ENCODE measurements around the gene VAV2. TPM values are rescaled to one million over a fixed set of nuclear protein-coding genes. Genes with fewer than 3 reads are reported as not detected.
A peak's percentile ranks its signal among the peaks of the same experiment; 100 is the strongest.

The VAV2 gene
- total and polyA plus RNA-seq, 12 donors = 2.9 to 7.1 (median 5.0) TPM

DNA sequence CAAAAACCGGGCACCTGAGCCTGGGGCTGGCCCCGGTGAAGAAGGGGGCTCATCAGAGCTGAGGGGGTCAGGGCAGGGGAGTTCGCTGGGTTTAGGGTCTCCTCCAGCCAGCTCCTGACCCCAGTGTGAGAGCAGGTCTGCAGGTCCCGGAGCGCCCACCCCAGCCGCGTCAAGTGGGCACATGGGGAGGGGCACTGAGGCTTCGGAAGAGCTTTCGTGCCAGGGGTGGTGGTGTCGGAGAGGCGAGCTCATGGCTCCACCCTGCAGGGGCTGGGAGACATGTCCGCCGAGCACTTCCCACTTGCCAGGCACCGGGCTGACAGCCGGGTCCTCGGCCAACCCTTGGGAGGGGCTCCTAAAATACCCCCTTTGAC, 13.2 kb downstream of the VAV2 start:
- peak in 3 of 8 donors; percentile 6 to 32 (median 30) for ATAC-seq
- WGBS, 2 donors = 46 to 47% methylated on average over 16 of the region's 16 CpGs

DNA sequence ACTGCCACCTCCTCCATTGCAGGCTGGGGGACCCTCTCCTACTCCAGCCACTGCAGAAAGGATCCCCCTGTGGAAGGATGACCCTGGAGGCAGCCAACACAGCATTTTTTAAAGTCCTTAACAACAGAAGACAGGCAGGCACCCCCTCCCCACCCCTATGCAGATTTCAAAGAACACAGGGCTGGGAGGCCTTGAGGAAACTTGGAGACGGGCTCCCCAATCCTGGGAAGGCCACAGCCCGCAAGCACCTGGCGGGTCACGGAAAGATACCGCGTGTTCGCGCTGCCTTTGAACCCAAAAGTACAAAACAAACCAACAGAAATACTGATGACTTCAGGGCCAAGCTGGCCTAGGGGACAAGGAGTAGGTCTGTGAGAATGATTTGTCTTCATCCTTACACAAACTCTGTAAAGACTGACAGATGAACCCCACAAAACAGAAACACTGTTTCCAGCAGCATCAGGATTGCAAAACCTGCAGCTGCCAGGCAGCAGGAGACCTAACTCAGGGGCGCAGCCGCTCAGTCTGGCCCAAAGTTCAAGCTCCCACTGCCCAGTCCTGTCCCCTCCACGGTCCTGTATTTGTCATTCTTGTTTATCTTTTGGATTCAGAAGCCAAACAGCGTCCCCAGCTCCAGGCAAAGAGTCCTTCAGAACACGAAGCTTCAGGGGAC, 13.8 kb downstream of the VAV2 start:
- H3K36me3 ChIP-seq = no peaks in the 10 kb centered on the region
- ATAC-seq (no peak), DNase-seq (no peak)
- H3K9me3 ChIP-seq = no peaks in the 10 kb centered on the region
- TF ChIP-seq CTCF (IDR thresholded peaks at IDR 0.05) = no peak
- peak overlapping the region in 3 of 10 donors; percentile 49 to 68 (median 66) for H3K27ac ChIP-seq
- 88 to 91% methylated on average over 13 of the region's 13 CpGs for WGBS, 2 donors
- H3K27me3 ChIP-seq = no peaks in the 10 kb centered on the region
- intact Hi-C loops (cut with DNase I) = no loop called here
- peaks cover 2 to 36% (median 18%) of the 10 kb centered on the region in 9 donors for H3K4me1 ChIP-seq
- H3K4me3 ChIP-seq = no peak overlapping the region

More for the DNA sequence above, 13.2 kb downstream of the VAV2 start:
- intact Hi-C loops (cut with DNase I) = no loop called here
- Histone ChIP-seq H3K4me3 (peak overlapping the region in 9 of 10 donors; percentile 2 to 44 (median 30)), H3K9me3 (no peaks in the 10 kb centered on the region), H3K27me3 (no peaks in the 10 kb centered on the region), H3K4me1 (peaks cover 2 to 30% (median 18%) of the 10 kb centered on the region in 9 donors), H3K27ac (peak overlapping the region in 8 of 10 donors; percentile 7 to 68 (median 60)), H3K36me3 (no peaks in the 10 kb centered on the region)
- no peak for TF ChIP-seq CTCF (IDR thresholded peaks at IDR 0.05)
- DNase-seq = no peak

- ATAC-seq (no peak), DNase-seq (no peak)
- Histone ChIP-seq H3K4me3 (no peak overlapping the region), H3K36me3 (no peaks in the 10 kb centered on the region), H3K27ac (no peak overlapping the region), H3K27me3 (no peaks in the 10 kb centered on the region), H3K9me3 (no peaks in the 10 kb centered on the region), H3K4me1 (peaks cover 2 to 36% (median 18%) of the 10 kb centered on the region in 9 donors)
- WGBS, 2 donors = 92 to 97% methylated on average over 26 of the region's 26 CpGs
- TF ChIP-seq CTCF (IDR thresholded peaks at IDR 0.05) = no peak
- intact Hi-C loops (cut with DNase I) = no loop called here
Observed at GRCh38 chr9:133977421-133978201, 14.5 kb downstream of the VAV2 start.

DNA sequence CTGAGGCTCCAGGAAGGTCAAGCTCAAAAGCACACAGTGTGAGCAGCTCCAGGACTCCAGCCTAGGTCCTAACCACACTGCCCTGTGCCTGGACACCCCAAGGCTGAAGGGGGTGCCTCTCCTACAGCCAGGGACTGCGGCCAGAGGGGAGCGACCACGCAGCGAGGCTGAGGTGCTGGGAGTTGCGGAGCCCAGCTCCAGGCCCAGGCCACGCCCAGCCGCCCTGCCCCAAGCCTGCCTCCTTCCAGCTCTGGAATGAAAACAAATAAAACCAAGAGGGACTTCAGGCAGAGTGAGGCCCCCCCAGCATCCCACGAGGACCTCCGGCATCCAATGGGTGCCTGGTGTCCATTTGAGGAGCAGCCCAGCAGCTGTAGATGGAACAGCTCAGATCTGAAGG, 15.2 kb downstream of the VAV2 start:
- intact Hi-C loops (cut with DNase I) = no loop called here
- Histone ChIP-seq H3K27ac (no peak overlapping the region), H3K9me3 (no peaks in the 10 kb centered on the region), H3K4me3 (no peak overlapping the region), H3K36me3 (no peaks in the 10 kb centered on the region), H3K4me1 (peaks cover 2 to 32% (median 18%) of the 10 kb centered on the region in 9 donors), H3K27me3 (no peaks in the 10 kb centered on the region)
- DNase-seq = no peak
- TF ChIP-seq CTCF (IDR thresholded peaks at IDR 0.05) = no peak
- no peak for ATAC-seq
- WGBS, 2 donors = 90 to 96% methylated on average over 9 of the region's 9 CpGs
